GM19099 (cell line): ENCODE results near the gene ZFYVE28.

ENCODE experiments used
- POLR2A ChIP-seq: IDR thresholded peaks from 3 replicates; pipeline ENCODE4 v1.6.1; 2011; ENCODE audit warnings: low read depth; ENCODE audit not compliant: insufficient read length; ENCODE audit errors: extremely low read depth

ZFYVE28 gene

GRCh38 chr4:2450394-2451035, 32.1 kb upstream of the ZFYVE28 start:
- TF ChIP-seq POLR2A: no peak

GRCh38 chr4:2449511-2450392, 31.3 kb upstream of the ZFYVE28 start:
- TF ChIP-seq POLR2A: no peak

- no peak for TF ChIP-seq POLR2A
Measured at GRCh38 chr4:2449051-2449450, 30.6 kb upstream of the ZFYVE28 start.

- no peak for TF ChIP-seq POLR2A
Measured at GRCh38 chr4:2448589-2448988, 30.1 kb upstream of the ZFYVE28 start.

GRCh38 chr4:2446656-2447564, 28.5 kb upstream of the ZFYVE28 start:
- no peak for TF ChIP-seq POLR2A

- TF ChIP-seq POLR2A: no peak
Measured at GRCh38 chr4:2445571-2445970, 27.1 kb upstream of the ZFYVE28 start.

GRCh38 chr4:2445130-2445529, 26.7 kb upstream of the ZFYVE28 start:
- TF ChIP-seq POLR2A: no peak

GRCh38 chr4:2443956-2444740, 25.7 kb upstream of the ZFYVE28 start:
- TF ChIP-seq POLR2A: no peak

GRCh38 chr4:2443061-2443730, 24.8 kb upstream of the ZFYVE28 start:
- no peak for TF ChIP-seq POLR2A

GRCh38 chr4:2442175-2442993, 23.9 kb upstream of the ZFYVE28 start:
- TF ChIP-seq POLR2A: no peak

- no peak for TF ChIP-seq POLR2A
Measured at GRCh38 chr4:2441393-2442174, 23.1 kb upstream of the ZFYVE28 start.
